ENCODE data around the gene BID.

The BID gene

DNA sequence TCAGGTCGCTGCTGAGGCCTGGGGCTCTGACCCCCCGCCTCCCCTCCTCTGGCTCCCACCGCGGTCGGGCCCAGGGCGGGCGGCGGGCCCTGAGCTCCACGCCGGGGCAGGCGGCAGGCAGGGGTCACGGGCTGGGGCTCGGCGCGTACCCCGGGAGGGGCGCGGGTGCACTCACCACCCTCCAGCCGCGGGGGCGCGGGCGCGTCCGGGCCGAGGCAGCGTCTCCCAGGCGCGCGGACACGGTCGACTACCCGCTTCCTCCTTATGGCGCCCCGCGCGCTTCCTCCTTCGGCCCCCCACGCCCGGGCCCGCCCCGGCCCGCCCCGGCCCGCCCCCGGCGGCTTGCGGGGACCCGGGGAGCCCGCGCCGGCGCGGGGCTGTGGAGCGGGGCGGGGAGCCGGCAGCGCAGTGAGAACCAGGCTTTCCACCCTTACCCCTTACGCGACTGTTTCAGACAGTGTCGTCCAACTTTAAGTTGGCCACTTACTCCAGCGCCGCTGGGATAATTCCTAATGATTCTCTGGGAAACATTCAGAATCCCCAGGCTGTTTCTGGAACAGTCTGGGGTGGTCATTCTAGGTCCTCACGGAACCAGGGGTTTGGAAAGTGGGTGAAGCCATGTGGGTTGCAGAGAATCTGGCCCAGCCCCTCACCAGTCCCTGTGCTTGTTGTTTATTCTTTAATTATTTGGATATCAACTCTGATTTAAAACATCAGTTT, at the start of gene BID:
Gene BID (minus strand): TSS at position 264 of the 720 bp plus-strand sequence. CDS start 24,353 bp downstream, outside the sequence.
- DNase-seq (ENCODE audit: low read depth in 2 of 2), result no peak

DNA sequence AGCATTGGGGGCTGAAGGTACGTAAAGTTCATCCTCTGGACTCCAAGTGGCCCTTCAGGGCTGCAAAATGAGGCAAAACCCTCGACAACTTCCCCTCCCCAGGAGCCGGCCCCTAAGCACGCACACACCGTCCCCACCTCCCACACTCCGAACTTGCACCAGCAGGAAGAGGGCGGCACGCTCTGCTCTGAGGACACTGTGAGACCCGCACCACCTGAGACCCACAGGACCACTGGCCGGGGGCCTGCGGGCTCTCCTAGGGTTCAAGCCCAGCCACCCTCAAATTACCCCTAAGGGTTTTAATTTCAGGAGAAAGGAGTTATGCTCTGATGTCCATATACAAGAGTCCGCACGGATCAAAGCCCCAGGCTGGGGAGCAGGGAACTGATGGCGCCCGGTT, 49.7 kb upstream of the BID start:
- DNase-seq (ENCODE audit: low read depth in 2 of 2), result no peak

DNA sequence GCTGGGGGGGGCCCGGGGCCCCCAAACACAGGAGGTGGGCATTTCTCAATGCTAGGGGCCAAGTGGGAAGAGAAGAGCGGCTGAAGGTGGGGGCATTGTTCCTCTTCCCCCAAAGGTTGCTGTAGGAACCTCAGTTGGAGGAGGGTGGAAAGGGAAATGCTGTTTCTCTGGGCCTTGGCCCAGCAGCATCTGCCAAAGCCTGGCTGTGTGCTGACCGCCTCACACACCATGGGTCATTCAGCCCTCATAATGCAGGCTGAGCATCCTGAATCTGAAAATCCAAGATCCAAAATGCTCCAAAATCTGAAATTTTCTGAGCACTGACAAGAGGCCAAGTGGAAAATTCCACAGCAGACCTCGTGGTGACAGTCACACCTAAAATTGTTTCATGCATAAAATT, 49.0 kb upstream of the BID start:
- no peak for DNase-seq (ENCODE audit: low read depth in 2 of 2)

DNA sequence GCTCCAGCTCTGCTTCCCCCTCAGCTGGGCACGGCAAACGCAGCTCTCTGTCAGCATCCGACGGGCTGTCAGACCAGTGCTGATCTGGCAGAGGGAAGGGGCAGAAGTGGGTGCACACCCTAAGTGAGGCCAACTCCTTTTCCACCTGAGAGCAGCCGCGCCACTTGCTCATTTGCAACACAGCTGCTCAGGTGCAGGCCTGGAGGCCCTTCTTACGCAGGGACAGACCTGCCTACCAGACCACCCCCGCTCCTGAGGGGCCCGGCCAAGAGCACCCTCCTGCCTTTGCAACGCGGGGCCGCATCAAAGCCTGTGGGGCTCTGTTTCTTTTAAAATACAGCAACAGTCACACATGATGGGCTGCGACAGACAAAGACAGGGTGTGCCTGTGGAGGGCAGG, 47.8 kb upstream of the BID start:
- no peak for DNase-seq (ENCODE audit: low read depth in 2 of 2)

DNA sequence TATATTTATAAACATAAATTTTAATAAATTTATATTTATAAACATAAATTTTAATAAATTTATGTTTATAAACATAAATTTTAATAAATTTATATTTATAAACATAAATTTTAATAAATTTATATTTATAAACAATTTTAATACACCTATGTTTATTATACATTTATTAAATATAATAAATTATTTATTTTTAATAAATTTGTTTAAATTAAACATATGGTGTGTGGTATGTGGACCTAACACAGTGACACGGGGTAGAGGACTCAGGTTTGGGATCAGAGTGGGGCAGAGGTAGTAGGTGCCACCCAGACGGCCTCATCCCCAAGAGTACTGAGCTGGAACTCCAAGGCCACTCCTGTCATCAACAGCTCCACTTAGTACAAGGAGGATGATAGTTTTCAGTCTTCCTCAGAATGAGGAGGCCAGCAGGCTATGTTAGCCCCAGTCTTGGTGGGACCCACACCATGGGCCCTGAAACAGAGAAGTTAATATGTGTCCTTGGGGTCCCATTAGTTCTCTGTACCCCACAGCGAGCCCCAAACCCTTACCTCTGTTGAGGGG, 46.7 kb upstream of the BID start:
- DNase-seq (ENCODE audit: low read depth in 2 of 2), result no peak

DNA sequence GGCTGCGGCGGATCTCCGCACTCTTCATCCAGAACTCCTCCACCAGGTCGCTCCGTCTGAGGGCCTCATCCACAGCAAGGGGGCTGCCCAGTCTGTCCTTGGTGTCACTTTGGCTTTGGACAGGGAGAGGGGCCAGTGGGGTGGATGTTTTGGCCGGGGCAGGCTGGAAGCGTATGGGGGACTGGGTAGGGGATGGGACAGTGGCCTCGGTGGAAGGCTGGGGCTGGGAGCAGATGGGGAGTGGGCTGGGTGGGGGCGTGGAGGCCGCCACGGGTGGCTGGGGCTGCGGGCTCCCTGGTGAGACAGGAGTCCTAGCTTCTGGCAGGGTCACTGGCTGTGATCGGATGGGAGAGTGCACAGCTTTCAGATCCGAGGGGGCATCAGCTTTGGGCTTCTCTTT, 44.4 kb upstream of the BID start:
- DNase-seq (ENCODE audit: low read depth in 2 of 2), result no peak

DNA sequence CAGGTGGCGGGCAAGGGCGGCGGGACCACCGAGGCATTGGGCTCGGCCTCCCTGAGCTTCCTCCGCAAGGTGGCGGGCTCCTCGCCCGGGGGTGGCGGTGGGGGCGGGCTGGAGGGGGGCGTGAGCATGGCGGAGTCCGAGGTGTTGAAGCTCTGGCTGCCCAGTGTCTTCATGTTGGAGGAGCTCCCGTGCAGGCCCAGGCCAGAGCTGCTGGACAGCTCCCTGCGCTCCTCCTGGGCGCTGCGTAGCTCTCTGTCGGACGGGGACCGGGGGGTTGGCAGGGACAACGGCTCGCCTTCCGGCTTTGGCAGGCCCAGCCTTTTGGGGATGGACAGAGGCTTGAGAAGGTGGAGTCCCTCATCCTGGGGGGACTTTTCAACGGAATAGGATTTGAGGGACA, 43.9 kb upstream of the BID start:
- no peak for DNase-seq (ENCODE audit: low read depth in 2 of 2)

DNA sequence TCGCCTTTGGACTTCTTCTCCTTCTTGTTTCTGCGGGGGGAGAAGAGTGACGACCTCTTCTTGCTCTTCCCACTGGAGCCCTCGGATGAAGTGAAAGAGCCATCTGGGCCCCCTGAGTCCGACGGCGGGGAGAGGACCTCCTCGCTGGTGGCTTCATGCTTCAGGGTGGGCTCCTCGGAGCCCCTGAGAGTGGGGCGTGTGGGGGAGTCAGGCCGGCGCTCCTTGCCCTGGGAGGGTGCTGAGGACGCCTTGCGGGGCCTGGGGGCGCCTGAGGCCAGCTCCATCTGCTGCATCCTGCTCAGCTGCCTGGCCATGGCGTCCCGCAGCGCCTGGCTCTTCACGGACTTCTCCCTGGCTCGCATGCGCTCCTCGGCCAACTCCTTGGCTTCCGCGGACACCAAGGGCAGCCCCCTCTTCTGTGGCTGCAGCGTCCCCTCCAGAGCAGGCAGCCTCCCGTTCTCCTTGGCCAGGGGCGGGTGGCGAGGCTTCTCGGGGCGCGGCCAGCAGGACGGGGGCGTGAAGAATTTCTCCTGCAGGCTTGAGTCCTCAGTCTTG, 43.3 kb upstream of the BID start:
- DNase-seq (ENCODE audit: low read depth in 2 of 2), result no peak

DNA sequence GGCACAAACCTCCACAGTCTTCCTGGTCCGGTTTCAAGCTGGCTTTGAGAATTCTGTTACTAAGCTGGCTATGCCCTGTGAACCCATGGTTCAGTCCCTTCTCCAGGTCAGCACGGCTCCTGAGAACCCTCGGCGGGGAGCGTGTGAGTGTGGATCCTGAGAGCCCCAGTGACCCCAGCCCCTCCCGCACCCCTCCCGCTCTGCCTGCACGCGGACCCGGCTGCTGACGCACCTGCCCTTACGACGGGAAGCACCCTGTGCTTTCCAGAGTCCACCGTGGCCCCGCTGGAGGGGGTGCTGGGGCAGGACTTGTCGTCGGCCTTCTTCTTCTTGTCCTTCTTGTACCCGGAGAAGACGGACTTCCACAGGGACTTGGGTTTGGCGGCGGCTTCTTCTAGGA, 42.8 kb upstream of the BID start:
- DNase-seq (ENCODE audit: low read depth in 2 of 2), result no peak

DNA sequence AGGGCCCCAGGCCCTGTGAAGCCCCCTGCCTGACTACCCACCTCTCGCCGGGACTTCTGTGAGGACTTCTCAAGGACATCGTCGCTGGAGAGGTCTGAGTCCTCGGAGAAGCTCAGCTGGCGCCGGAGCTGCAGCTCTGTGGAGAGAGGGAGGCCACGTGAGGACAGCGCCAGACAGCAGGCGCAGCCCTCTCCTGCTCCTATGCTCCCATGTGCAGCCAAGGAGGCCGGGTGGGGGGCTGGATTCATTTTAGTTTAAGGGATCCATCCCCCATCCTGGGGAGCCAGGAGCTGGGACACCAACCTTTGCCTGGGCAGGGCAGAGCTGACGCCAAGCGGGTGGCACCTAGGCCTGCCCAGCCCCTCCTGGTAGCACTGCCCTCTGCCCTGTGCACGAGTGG, 42.4 kb upstream of the BID start:
- DNase-seq (ENCODE audit: low read depth in 2 of 2), result no peak

DNA sequence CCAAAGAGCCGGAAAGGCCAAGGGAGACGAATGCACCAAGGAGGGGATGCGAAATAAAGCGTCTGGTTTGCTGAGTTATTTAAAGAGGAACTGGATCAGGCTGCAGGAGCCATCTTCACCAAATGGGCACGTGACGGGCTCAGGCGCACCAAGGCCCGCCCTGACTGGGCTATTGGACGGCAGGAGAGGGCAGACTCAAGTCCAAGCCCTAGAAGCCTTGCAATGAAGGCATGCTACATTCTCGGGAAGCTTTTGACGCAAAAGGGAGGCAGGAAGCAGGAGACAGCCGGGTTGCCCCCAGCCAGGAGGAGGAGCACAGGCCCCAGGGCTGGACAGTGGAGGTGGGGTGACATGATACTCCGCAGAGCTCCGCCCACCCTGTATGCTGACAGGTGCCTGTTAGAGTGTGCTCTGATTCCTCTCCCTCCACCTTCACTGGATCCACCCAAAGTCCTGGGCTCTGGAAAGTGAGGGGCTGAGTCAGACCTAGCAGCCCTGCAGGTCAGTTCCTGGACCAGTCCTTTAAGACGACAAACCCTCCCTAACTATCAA, 41.5 kb upstream of the BID start:
- DNase-seq (ENCODE audit: low read depth in 2 of 2), result no peak

DNA sequence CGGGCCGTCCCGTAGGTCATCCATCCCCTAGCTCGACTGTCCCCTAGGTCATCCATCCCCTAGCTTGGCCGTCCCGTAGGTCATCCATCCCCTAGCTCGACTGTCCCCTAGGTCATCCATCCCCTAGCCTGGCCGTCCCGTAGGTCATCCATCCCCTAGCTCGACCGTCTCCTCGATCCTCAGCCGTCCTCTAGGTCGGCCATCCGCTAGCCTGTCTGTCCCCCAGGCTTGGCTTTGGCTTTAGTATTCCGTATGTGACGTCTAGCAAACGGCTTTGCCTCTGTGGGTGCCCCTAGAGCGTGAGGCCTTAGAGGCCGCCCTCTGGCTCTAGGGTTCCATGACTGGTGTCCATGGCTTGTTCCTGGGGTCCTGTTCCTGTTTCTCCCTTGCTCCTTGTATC, 40.6 kb upstream of the BID start:
- no peak for DNase-seq (ENCODE audit: low read depth in 2 of 2)

DNA sequence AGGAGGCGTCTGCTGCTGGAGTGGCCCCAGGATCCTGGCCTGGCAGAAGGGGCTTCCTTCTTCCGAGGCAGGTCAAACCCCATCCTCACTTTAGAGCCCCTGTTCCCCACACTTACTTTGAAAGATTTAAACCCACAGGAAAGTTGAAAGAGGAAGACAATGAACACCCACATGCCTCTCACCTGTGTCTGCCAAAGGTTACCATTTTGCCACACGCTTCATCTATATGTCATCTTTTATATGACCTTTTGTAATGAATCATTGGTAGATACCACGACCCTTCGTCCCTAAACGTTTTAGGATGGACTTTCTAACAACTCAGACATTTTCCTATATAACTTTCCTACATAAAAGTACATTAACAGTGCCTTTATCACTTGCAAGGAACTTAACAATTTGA, 39.8 kb upstream of the BID start:
- no peak for DNase-seq (ENCODE audit: low read depth in 2 of 2)

DNA sequence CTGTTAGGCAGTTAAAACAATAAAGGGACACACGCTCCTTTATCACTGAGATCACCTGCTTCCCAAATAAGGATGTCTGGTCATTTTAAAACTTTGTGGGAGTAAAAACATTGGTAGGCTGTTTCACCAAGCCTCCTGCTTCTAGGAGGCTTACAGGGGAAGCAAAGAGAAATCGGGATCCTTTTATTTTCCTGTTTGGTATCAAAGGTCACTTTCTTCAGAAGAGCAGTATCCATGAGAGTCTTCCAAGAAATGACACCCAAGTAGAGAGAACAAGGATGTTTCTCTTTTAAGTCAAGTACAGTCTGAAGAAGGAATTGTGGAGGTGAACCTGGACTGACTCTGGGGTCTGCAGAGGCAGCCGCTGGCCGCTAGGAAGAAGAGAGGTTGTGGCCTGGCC, 36.9 kb upstream of the BID start:
- no peak for DNase-seq (ENCODE audit: low read depth in 2 of 2)

DNA sequence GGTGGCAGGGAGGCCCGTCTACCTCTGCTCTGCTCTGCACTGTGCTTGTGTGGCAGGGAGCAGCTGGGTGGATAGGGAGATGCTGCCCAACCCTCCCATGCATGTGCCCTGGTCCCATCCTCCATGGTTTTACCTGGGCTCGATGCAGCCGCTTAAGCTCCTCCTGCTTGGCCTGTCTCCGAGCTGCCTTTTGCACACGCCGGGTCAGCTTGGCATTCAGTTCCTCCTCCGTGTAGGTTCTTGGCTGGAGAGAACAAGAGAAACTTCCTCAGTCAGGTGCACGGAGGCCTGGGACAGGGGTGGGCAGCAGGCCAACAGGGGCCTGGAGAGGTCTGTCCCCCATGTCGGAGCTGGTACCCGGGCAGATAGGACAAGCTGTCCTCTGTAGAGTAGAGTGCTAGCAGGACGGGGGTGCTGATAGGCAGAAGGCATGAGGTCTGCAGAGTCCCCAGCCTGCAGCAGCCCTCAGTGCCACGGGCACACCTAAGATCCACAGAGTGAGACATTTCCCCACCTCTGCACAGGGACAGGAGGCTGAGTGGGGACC, 36.4 kb upstream of the BID start:
- no peak for DNase-seq (ENCODE audit: low read depth in 2 of 2)

DNA sequence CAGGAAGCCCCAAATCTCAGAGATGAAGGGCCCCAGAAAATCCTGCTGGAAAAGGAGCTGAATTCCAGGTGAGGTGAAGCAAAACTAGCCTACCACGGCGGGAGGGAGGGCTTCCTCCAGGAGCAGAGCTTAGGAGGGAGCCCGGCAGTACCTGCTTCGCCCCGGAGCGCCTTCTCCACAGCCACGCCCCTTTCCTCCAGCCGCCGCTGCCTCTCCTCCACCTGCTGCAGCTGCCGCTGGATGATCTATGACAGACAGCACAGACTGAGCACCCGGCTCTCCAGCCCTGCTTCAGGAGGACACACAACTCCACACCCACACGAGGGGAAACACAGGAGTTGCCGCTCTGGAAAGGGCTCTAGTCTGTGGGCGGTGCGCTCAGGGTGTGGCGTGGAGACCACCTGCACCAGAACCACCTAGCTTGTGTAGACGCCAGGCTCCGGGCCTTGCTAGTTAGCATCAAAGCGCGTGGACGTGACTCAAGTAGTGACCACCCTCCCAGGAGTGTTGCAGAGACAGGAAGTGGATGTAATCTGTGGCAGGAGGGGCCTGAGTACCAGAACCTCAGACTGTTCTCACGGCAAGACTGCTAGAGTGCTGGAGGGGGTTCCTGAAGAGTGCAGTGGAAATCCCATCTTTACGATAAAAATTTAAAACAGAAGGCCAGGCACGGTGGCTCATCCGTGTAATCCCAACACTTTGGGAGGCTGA, 34.6 kb upstream of the BID start:
- DNase-seq (ENCODE audit: low read depth in 2 of 2), result no peak

DNA sequence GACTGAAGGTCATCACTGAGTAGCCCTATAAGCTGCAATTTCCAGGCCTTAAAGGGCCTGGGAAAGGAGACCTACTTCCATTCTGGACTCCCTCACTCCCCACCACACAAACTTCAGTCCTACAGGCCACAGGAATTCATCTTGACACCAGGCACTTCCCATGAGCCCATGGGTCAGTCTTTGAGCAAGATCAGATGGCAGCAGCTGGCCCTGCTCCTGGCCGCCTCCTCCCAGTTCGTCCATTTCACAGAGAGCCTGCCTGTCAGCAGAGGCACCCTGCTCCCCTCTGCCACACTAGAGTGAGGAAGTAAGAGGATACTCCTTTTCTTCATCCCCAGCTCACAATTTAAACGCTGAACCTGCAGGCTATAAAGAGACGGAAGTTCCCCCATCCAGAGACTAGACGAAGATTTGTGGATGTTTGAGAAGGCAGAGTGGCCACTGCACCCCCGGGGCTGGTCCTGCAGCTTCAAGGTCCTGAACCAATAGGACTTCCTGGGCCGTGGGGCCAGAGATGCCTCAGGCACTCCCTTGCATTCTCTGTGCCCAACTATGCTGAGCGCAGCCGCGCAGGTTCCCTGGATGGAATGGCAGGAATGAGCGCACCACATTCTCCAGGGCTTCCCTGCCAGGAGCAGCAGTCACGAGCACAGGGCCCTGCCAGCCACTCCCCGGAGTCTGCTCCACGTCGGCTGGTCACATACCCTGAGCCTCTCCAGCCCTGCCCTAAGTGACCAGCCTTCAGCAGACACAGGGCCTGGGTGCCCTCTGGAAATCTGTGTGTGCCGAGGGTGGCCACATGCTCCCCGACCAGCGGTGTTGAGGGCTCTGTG, 33.5 kb upstream of the BID start:
- no peak for DNase-seq (ENCODE audit: low read depth in 2 of 2)

DNA sequence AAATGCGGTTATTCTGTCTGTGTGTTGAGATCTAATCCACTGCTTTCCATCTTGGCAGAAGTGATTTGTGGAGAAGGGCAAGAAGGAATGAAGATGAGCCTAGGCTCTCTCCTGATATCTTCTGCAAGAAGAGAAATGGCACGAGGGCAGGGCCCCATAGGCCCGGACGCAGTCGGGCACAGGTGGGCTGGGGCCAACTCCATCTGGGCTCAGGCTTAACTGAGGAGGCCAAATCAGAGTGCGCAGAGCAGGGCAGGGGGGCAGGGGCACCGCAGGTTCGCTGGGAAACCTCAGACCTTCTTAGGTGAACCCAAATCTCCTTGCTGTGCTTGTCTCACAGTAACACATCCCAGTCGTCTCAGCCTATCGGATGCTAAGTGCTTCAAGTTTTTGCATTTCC, 32.8 kb upstream of the BID start:
- DNase-seq (ENCODE audit: low read depth in 2 of 2), result no peak

DNA sequence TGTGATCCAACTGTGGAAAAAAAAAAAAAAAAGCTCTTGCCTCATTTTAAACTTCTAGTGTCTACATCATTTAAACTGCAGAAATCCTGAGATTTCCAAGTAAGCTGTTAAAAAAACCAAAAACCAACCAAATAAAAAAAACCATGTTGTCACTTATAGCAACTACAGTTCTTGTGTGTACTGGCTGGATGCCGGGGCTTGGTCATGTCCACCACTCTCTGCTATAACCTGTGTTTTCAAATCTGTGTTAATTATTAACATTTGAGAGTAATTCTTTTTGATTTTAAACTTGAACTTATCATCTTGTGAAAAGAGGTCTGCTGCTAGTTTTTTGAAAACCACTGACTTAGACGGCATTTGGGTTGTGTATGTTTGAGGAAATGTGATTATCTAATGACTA, 32.2 kb upstream of the BID start:
- no peak for DNase-seq (ENCODE audit: low read depth in 2 of 2)

DNA sequence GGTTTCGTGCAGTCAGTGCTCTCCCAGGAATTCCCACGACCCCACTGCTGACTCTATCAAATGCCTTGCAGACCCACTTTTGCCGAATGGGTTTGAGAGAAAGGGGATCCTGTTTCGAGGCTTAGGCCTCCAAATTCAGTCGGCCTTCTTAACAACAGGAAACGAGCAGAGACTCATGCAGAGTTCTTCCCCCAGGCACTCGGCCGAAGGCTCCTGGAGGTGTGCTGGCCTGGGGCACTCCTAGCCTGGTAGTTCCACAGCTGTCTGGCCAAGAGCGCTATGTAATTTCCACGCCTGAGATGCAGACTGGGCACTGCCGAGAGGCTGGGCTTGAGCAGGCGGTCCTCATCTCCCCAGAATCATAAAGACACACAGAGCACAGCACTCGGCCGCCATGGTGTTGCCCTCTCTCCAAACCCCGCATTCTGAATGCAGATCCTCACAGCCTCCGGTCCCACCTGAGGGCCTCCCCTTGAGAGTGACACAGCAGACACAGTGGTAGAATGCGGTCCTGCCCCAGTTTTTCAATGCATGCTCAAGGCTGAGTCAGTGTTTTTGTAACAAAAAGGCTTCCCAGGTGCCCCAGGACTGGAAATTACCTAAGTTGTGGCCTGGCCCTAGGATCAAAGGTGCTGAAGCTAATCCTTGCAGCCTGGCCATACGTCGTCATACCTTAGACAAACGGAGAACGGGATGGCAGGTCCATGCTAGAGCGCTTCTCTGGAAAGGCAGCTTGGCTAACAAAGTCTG, 30.2 kb upstream of the BID start:
- no peak for DNase-seq (ENCODE audit: low read depth in 2 of 2)

All from stimulated activated CD4-positive, alpha-beta T cell treated with anti-CD3 and anti-CD28 coated beads, Interleukin-15, amount 100 ng/mL, for 48 hours (primary cell).